IMR-90 (cell line): ENCODE measurements around the gene SUN1. TPM values are rescaled to one million over a fixed set of nuclear protein-coding genes. Genes with fewer than 3 reads are reported as not detected.

Experiments used
- ATAC-seq: fragments of 200-7000 bp; cut with Tn5 transposase; 2 replicates; pipeline ENCODE4 v1.9.1; 2020; ENCODE audit warnings: low read depth, mild to moderate bottlenecking, moderate library complexity
- BruUV-seq: library from RNA; stranded (reverse); fragments of 400-500 nt; replicated peaks from 2 replicates; lab custom pipeline; 2021; lab: Mats Ljungman, UMichigan
- CTCF ChIA-PET: fragments of 300-600 bp; formaldehyde crosslinking; extraction: SDS; loops from one replicate; lab custom pipeline; 2021; ENCODE audit warnings: antibody characterized with exemption; lab: Yijun Ruan, JAX
- POLR2A ChIA-PET: fragments of 300-600 bp; sonication (Branson Sonifier 250); formaldehyde crosslinking; loops from one replicate; lab custom pipeline; 2022; ENCODE audit warnings: antibody characterized with exemption; ENCODE audit not compliant: unreplicated experiment; lab: Charles Lee
- DNase-seq: peaks from one replicate; pipeline ENCODE4 v3.0.0; 2013
- H2AFZ ChIP-seq: replicated peaks from 2 replicates; pipeline ENCODE3; 2013; ENCODE audit warnings: low read length, mild to moderate bottlenecking; ENCODE audit not compliant: poor library complexity
- H2AK5ac ChIP-seq: 2 replicates; pipeline ENCODE4 v1.6.1; 2013; ENCODE audit warnings: low read depth, low read length, inconsistent platforms
- H2AK9ac ChIP-seq: replicated peaks from 2 replicates; pipeline ENCODE3; 2013; ENCODE audit warnings: mild to moderate bottlenecking, low read depth, low read length, moderate library complexity; ENCODE audit not compliant: poor library complexity
- H2BK120ac ChIP-seq: 2 replicates; pipeline ENCODE4 v1.6.1; 2013; ENCODE audit warnings: low read depth, low read length, inconsistent platforms
- H2BK15ac ChIP-seq: 3 replicates; pipeline ENCODE4 v1.6.1; 2013; ENCODE audit warnings: low read depth, low read length, inconsistent platforms
- H2BK20ac ChIP-seq: 2 replicates; pipeline ENCODE4 v1.6.1; 2013; ENCODE audit warnings: low read depth, mild to moderate bottlenecking, inconsistent platforms, low read length, moderate library complexity
- H2BK5ac ChIP-seq: 2 replicates; pipeline ENCODE4 v1.6.1; 2013; ENCODE audit warnings: mild to moderate bottlenecking, low read depth, low read length, inconsistent platforms; ENCODE audit not compliant: poor library complexity, severe bottlenecking
- H3K14ac ChIP-seq: replicated peaks from 2 replicates; pipeline ENCODE4 v1.6.1; 2013; ENCODE audit warnings: low read depth, low read length, inconsistent platforms
- H3K18ac ChIP-seq: 2 replicates; pipeline ENCODE4 v1.6.1; 2013; ENCODE audit warnings: low read depth, low read length, control low read depth
- H3K23ac ChIP-seq: 2 replicates; pipeline ENCODE4 v1.6.1; 2013; ENCODE audit warnings: low read depth, low read length, inconsistent platforms
- H3K27ac ChIP-seq: 2 replicates; pipeline ENCODE4 v1.5.1; 2013; ENCODE audit warnings: mild to moderate bottlenecking, control low read depth, low read length; ENCODE audit not compliant: insufficient read depth
- H3K27me3 ChIP-seq: 2 replicates; pipeline ENCODE4 v1.6.1; 2013; ENCODE audit warnings: low read length; ENCODE audit not compliant: control insufficient read depth, insufficient read depth
- H3K36me3 ChIP-seq: 2 replicates; pipeline ENCODE4 v1.6.1; 2013; ENCODE audit warnings: low read length, mixed read lengths; ENCODE audit not compliant: control insufficient read depth, insufficient read depth
- H3K4ac ChIP-seq: 2 replicates; pipeline ENCODE4 v1.6.1; 2013; ENCODE audit warnings: low read depth, low read length, inconsistent platforms
- H3K4me1 ChIP-seq: 2 replicates; pipeline ENCODE4 v1.6.1; 2013; ENCODE audit warnings: low read length, mixed read lengths; ENCODE audit not compliant: control insufficient read depth, insufficient read depth
- H3K4me2 ChIP-seq: 2 replicates; pipeline ENCODE4 v1.6.1; 2013; ENCODE audit warnings: low read depth, mild to moderate bottlenecking, control low read depth, low read length, moderate library complexity
- H3K4me3 ChIP-seq: 2 replicates; pipeline ENCODE4 v1.5.1; 2013; ENCODE audit warnings: low read depth, mild to moderate bottlenecking, control low read depth, low read length, moderate library complexity; ENCODE audit not compliant: insufficient read depth
- H3K56ac ChIP-seq: 2 replicates; pipeline ENCODE4 v1.6.1; 2013; ENCODE audit warnings: low read length, inconsistent platforms; ENCODE audit not compliant: insufficient read depth; ENCODE audit errors: extremely low read depth
- H3K79me1 ChIP-seq, 2 experiments: 2 replicates each; pipeline ENCODE4 v1.6.1; 2013; ENCODE audit warnings: low read length in 2 of 2, inconsistent platforms in 1 of 2, low read depth in 1 of 2
- H3K9ac ChIP-seq: 2 replicates; pipeline ENCODE4 v1.6.1; 2013; ENCODE audit warnings: low read depth, low read length, control low read depth
- H3K9me1 ChIP-seq: 2 replicates; pipeline ENCODE4 v1.6.1; 2013; ENCODE audit warnings: low read length, inconsistent platforms; ENCODE audit not compliant: insufficient read depth
- H3K9me3 ChIP-seq: 2 replicates; pipeline ENCODE4 v1.6.1; 2013; ENCODE audit warnings: low read length; ENCODE audit not compliant: control insufficient read depth, insufficient read depth
- H4K20me1 ChIP-seq: 2 replicates; pipeline ENCODE4 v1.6.1; 2013; ENCODE audit warnings: low read length, inconsistent platforms; ENCODE audit not compliant: insufficient read depth
- H4K5ac ChIP-seq: 2 replicates; pipeline ENCODE4 v1.6.1; 2013; ENCODE audit warnings: mild to moderate bottlenecking, low read depth, low read length, control low read depth
- H4K8ac ChIP-seq, 2 experiments: 2 replicates each; pipeline ENCODE4 v1.6.1; 2013; ENCODE audit warnings: low read depth in 2 of 2, low read length in 2 of 2, control low read depth in 1 of 2, inconsistent platforms in 1 of 2
- H4K91ac ChIP-seq: 2 replicates; pipeline ENCODE4 v1.6.1; 2013; ENCODE audit warnings: low read depth, low read length, inconsistent platforms; ENCODE audit not compliant: insufficient read depth
- MXI1 ChIP-seq: IDR thresholded peaks from 2 replicates; pipeline ENCODE4 v1.6.1; 2012; ENCODE audit warnings: low read depth, mild to moderate bottlenecking, low read length, moderate library complexity, borderline replicate concordance
- WGBS, 2 experiments: methylation state at CpG; one replicate each; pipeline versions ENCODE4 v1.1.5 to v1.1.7; 2013; ENCODE audit warnings: missing lambda C conversion rate in 2 of 2; ENCODE audit not compliant: insufficient read length in 1 of 2; ENCODE audit errors: extremely low coverage in 2 of 2; 5-methylcytosine and 5-hydroxymethylcytosine counted together
- dilution Hi-C: fragments of 300-500 bp; cut with HindIII; formaldehyde crosslinking; loops from one replicate; pipeline ENCODE4 v1.14.3; 2018; ENCODE audit warnings: low sequenced_read_pairs; ENCODE audit not compliant: unreplicated experiment
- in situ Hi-C: fragments of 300-500 bp; cut with MboI; formaldehyde crosslinking; loops from 3 replicates; pipeline ENCODE4 v1.14.3; 2019; ENCODE audit warnings: low sequenced_read_pairs, inconsistent platforms, mixed read lengths
- intact Hi-C: fragments of 100-400 bp; cut with micrococcal nuclease; formaldehyde crosslinking; loops from 2 replicates; pipeline ENCODE4 v1.10.0; 2022
- polyA plus RNA-seq, 3 experiments: library from polyadenylated mRNA; depleted of rRNA; stranded (reverse); fragments of >200 nt; gene quantifications; 2 replicates each; pipeline ENCODE4 v1.2.3, GENCODE V29; 2012; ENCODE audit warnings: low replicate concordance in 1 of 3
- total RNA-seq: library from RNA; depleted of rRNA; stranded (reverse); fragments of >200 nt; gene quantifications from 2 replicates; pipeline ENCODE4 v1.2.3, GENCODE V29; 2012

SUN1 gene
- total and polyA plus RNA-seq, 2 of the 4 experiments (the other 2 are of a cell fraction): 113 to 239 TPM

GRCh38 chr7:856444-857095 lies 24.3 kb downstream of the SUN1 start:
- ChIA-PET POLR2A (no interaction called here), CTCF (no interaction called here)
- Histone ChIP-seq H4K91ac (no peak overlapping the region), H2BK120ac (no peak overlapping the region), H3K9ac (no peak overlapping the region), H2BK15ac (no peak overlapping the region), H3K9me1 (no peaks in the 10 kb centered on the region), H3K9me3 (no peaks in the 10 kb centered on the region), H3K27ac (no peak overlapping the region), H3K4me2 (no peak overlapping the region), H3K79me1 (peaks cover 5 to 18% of the 10 kb centered on the region in 2 experiments; a peak in 3 of 4 replicates), H3K4me1 (no peaks in the 10 kb centered on the region), H3K14ac (no peak overlapping the region), H2BK20ac (no peak overlapping the region), H4K5ac (no peak overlapping the region), H4K8ac (no peak overlapping the region), H3K56ac (no peak overlapping the region), H4K20me1 (peaks cover 4% of the 10 kb centered on the region; the same call in 1 of the 2 replicates), H3K18ac (no peak overlapping the region), H2AFZ (no peak overlapping the region), H3K4me3 (no peak overlapping the region), H3K23ac (no peak overlapping the region), H2AK9ac (no peak overlapping the region), H2AK5ac (no peak overlapping the region), H2BK5ac (no peak overlapping the region), H3K4ac (no peak overlapping the region), H3K36me3 (peaks cover 79% of the 10 kb centered on the region), H3K27me3 (no peaks in the 10 kb centered on the region)
- WGBS, 2 experiments: 92% methylated on average over 16 of the region's 30 CpGs; no CpG with 5 or more reads in 1 of the 2 experiments
- ATAC-seq (no peak), DNase-seq (no peak)
- TF ChIP-seq MXI1: no peak
- dilution Hi-C loops (no loop called here), in situ Hi-C loops (no loop called here), intact Hi-C loops (no loop called here)
- BruUV-seq: no TSS peak
